Measurements from ENCODE around the gene ZDHHC21. TPM values are rescaled to one million over a fixed set of nuclear protein-coding genes. Genes with fewer than 3 reads are reported as not detected.

Gene ZDHHC21
- total RNA-seq, 1 donor from 2014 or later, result 11.3 TPM

DNA sequence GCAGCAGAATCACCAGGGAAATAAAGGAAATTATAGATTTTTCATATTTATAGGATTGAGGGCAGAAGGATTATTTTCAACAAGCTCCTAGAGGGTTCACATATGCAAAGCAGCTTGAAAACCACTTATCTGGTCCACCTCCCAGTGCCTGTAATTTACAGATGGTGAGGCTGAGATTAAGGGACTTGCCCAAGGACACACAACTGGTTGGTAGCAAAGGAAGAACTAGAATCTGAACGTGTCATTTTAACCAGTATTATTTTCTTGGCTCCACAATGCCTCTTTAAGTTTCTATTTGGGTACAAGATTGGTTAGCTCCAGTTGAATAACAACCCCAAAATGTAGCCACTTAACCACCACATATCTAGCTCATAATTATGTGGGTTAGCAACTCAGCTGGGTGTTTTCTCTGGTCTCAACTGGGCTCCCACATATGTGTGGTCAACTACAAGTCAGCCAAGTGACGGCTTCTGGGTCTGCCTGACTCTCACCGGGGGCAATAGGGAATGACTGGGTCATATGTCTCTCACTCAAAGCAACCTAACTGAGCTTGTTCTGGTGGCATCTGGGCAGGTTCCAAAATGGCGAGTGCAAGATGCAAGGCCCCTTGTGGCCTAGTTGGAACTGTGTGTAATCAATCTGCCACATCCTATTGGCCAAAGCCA lies 127.7 kb downstream of the ZDHHC21 start:
- TF ChIP-seq, protein P1, sequence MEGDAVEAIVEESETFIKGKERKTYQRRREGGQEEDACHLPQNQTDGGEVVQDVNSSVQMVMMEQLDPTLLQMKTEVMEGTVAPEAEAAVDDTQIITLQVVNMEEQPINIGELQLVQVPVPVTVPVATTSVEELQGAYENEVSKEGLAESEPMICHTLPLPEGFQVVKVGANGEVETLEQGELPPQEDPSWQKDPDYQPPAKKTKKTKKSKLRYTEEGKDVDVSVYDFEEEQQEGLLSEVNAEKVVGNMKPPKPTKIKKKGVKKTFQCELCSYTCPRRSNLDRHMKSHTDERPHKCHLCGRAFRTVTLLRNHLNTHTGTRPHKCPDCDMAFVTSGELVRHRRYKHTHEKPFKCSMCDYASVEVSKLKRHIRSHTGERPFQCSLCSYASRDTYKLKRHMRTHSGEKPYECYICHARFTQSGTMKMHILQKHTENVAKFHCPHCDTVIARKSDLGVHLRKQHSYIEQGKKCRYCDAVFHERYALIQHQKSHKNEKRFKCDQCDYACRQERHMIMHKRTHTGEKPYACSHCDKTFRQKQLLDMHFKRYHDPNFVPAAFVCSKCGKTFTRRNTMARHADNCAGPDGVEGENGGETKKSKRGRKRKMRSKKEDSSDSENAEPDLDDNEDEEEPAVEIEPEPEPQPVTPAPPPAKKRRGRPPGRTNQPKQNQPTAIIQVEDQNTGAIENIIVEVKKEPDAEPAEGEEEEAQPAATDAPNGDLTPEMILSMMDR (conservative IDR thresholded peaks at IDR 0.05; ENCODE audit: low read depth, low read length), result no peak
- no peak for DNase-seq (ENCODE audit: low read depth)
- H3K4me3 ChIP-seq (ENCODE audit: low read depth, low read length), result no peak overlapping the region

DNA sequence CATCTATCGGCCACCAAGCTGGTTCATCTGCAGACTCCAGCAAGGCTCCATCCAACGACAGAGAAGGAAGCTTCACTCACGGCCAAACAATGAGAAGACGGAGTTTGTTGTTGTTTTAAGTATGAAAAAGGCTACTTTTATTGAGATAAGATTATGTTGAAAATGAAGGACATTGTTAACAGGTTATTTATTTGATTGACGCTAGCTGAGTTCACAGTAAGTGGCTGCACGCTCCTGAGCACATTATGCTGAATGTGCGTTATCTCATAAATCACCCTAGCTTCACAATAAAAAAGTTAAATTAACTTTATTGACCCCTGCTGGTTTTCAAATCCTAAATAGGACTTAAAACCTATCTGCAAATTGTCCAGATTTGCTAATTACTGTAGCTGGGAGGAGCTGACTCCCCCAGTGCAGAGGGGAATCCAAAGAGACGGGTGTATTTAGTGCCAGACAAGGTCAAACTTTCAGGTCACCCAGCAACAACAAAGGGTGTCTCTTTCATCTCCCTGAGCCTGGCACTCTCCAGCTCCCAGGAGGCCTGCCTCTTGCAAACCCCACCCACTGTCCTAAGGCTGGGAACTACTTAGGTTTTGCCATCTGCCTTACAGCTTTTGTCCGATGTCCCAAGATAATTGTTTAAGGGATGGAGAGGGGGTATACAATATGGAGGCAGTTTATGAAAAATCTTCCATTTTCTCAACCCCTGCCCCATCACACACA lies 129.2 kb downstream of the ZDHHC21 start:
- DNase-seq (ENCODE audit: low read depth), result no peak
- no peak overlapping the region for H3K4me3 ChIP-seq (ENCODE audit: low read depth, low read length)
- TF ChIP-seq, protein P1 (conservative IDR thresholded peaks at IDR 0.05; ENCODE audit: low read depth, low read length), result no peak

DNA sequence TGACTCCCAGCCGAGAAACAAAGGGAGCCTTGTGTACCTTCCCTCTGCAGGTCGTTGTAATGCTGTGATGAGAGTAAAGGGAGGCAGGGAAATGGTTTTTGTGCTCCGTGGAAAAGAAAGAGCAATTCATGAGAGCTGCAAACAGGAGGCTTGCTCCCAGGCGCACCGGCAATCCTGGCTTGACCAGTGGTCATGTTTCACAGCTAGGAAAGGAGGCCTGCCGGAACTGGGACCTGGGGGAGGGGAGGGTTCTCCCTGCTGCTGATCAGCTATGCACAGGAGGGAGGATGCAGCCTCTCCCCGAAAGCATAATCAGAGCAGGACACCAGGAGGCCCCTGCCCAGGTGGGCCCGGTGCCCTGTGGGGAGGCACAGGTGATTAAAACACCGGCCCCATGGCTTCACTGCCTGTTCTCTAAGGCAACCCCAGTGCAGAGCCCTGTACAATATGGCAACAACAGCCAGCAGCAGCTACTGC lies 131.3 kb downstream of the ZDHHC21 start:
- TF ChIP-seq, protein P1 (conservative IDR thresholded peaks at IDR 0.05; ENCODE audit: low read depth, low read length), result no peak
- DNase-seq (ENCODE audit: low read depth), result no peak
- no peak overlapping the region for H3K4me3 ChIP-seq (ENCODE audit: low read depth, low read length)

Other genes with a start within 250 kb of the ZDHHC21 start
- not detected in 2 replicates for gene CER1, start 29.3 kb upstream of the ZDHHC21 start, total RNA-seq
- 0.17 and 0.22 TPM in 2 replicates for gene FREM1, start 217.0 kb upstream of the ZDHHC21 start, total RNA-seq

All from epithelial cell of proximal tubule (primary cell).